ENCODE data around the gene SERPINE3. TPM values are rescaled to one million over a fixed set of nuclear protein-coding genes. Genes with fewer than 3 reads are reported as not detected.

Gene SERPINE3
- total RNA-seq, 4 donors from 2014 or later = not detected

GRCh38 chr13:51380269-51380668 is 40.8 kb downstream of the SERPINE3 start:
- no peaks in the 10 kb centered on the region for H3K27me3 ChIP-seq
- peaks cover 0 to 8% of the 10 kb centered on the region in 2 donors for H3K36me3 ChIP-seq
- intact Hi-C loops (cut with DNase I) = no loop called here
- WGBS, 2 donors = 90 to 91% methylated on average over 4 of the region's 4 CpGs
- no peak for TF ChIP-seq CTCF (IDR thresholded peaks at IDR 0.05)
- no peak for TF ChIP-seq POLR2A (IDR thresholded peaks at IDR 0.05)
- H3K4me1 ChIP-seq = no peaks in the 10 kb centered on the region
- no peak for DNase-seq
- no peaks in the 10 kb centered on the region for H3K9me3 ChIP-seq
- no peak overlapping the region for H3K4me3 ChIP-seq (replicated peaks in 1 of 3)
- no peak overlapping the region for H3K27ac ChIP-seq

GRCh38 chr13:51385114-51385513 is 45.6 kb downstream of the SERPINE3 start:
- intact Hi-C loops (cut with DNase I) = no loop called here
- H3K4me3 ChIP-seq (replicated peaks in 1 of 3) = no peak overlapping the region
- H3K4me1 ChIP-seq = peaks cover 0 to 5% of the 10 kb centered on the region in 2 donors
- 93 to 97% methylated on average over 2 of the region's 2 CpGs for WGBS, 2 donors
- peaks cover 0 to 5% of the 10 kb centered on the region in 2 donors for H3K36me3 ChIP-seq
- TF ChIP-seq CTCF (IDR thresholded peaks at IDR 0.05) = no peak
- no peak for TF ChIP-seq POLR2A (IDR thresholded peaks at IDR 0.05)
- H3K27me3 ChIP-seq = no peaks in the 10 kb centered on the region
- no peak overlapping the region for H3K27ac ChIP-seq
- no peak for DNase-seq
- no peaks in the 10 kb centered on the region for H3K9me3 ChIP-seq

- no peak overlapping the region for H3K27ac ChIP-seq
- H3K36me3 ChIP-seq = no peaks in the 10 kb centered on the region
- no peaks in the 10 kb centered on the region for H3K9me3 ChIP-seq
- TF ChIP-seq POLR2A (IDR thresholded peaks at IDR 0.05) = no peak
- TF ChIP-seq CTCF (IDR thresholded peaks at IDR 0.05) = no peak
- DNase-seq = no peak
- no peak overlapping the region for H3K4me3 ChIP-seq (replicated peaks in 1 of 3)
- intact Hi-C loops (cut with DNase I) = no loop called here
- peaks cover 0 to 9% of the 10 kb centered on the region in 2 donors for H3K4me1 ChIP-seq
- H3K27me3 ChIP-seq = no peaks in the 10 kb centered on the region
These were observed 55.2 kb downstream of the SERPINE3 start for GRCh38 chr13:51394724-51395123.

- no peak for DNase-seq
These were observed 56.9 kb downstream of the SERPINE3 start for GRCh38 chr13:51396352-51396751.

More at GRCh38 chr13:51396352-51396751, 56.9 kb downstream of the SERPINE3 start:
- Histone ChIP-seq H3K4me3 (replicated peaks in 1 of 3) (no peak overlapping the region), H3K36me3 (no peaks in the 10 kb centered on the region), H3K9me3 (no peaks in the 10 kb centered on the region), H3K4me1 (peaks cover 0 to 9% of the 10 kb centered on the region in 2 donors), H3K27me3 (no peaks in the 10 kb centered on the region), H3K27ac (no peak overlapping the region)
- no peak for TF ChIP-seq CTCF (IDR thresholded peaks at IDR 0.05)
- TF ChIP-seq POLR2A (IDR thresholded peaks at IDR 0.05) = no peak
- 80 to 83% methylated on average over 2 of the region's 2 CpGs for WGBS, 2 donors
- intact Hi-C loops (cut with DNase I) = no loop called here

Measured in thyroid gland (tissue), 4 donors.